Measurements from ENCODE around the gene ATXN1L. TPM values are rescaled to one million over a fixed set of nuclear protein-coding genes. Genes with fewer than 3 reads are reported as not detected.
"Not testable (repeated sequence)": the region's sequence is repeated elsewhere in the genome, so short reads cannot be mapped to it uniquely, and the experiment has no call there.

Gene ATXN1L
- polyA plus RNA-seq, 4 donors = 32.8 to 38.2 (median 35.9) TPM

GRCh38 chr16:71852158-71852557 is 6.4 kb downstream of the ATXN1L start:
- no peak for DNase-seq (ENCODE audit: low read depth in 4 of 4, low spot score in 2 of 4)

- DNase-seq (ENCODE audit: low read depth in 4 of 4, low spot score in 2 of 4) = no peak
These were observed 6.8 kb downstream of the ATXN1L start for GRCh38 chr16:71852561-71852960.

- DNase-seq (ENCODE audit: low read depth in 4 of 4, low spot score in 2 of 4) = no peak
These were observed 7.6 kb downstream of the ATXN1L start for GRCh38 chr16:71853413-71853812.

GRCh38 chr16:71854369-71854948 is 8.7 kb downstream of the ATXN1L start:
- no peak for DNase-seq (ENCODE audit: low read depth in 4 of 4, low spot score in 2 of 4)

GRCh38 chr16:71855937-71856662 is 10.3 kb downstream of the ATXN1L start:
- DNase-seq (ENCODE audit: low read depth in 4 of 4, low spot score in 2 of 4) = no peak

GRCh38 chr16:71859762-71860521 is 14.2 kb downstream of the ATXN1L start:
- no peak for DNase-seq (ENCODE audit: low read depth in 4 of 4, low spot score in 2 of 4)

- DNase-seq (ENCODE audit: low read depth in 4 of 4, low spot score in 2 of 4) = no peak
These were observed 18.2 kb downstream of the ATXN1L start for GRCh38 chr16:71863995-71864394.

GRCh38 chr16:71865173-71865863 is 19.5 kb downstream of the ATXN1L start:
- no peak for DNase-seq (ENCODE audit: low read depth in 4 of 4, low spot score in 2 of 4)

- DNase-seq (ENCODE audit: low read depth in 4 of 4, low spot score in 2 of 4) = not testable (repeated sequence)
These were observed 21.4 kb downstream of the ATXN1L start for GRCh38 chr16:71867175-71867574.

GRCh38 chr16:71867939-71868338 is 22.2 kb downstream of the ATXN1L start:
- DNase-seq (ENCODE audit: low read depth in 4 of 4, low spot score in 2 of 4) = no peak

GRCh38 chr16:71869089-71869488 is 23.3 kb downstream of the ATXN1L start:
- DNase-seq (ENCODE audit: low read depth in 4 of 4, low spot score in 2 of 4) = no peak

GRCh38 chr16:71870818-71871217 is 25.0 kb downstream of the ATXN1L start:
- DNase-seq (ENCODE audit: low read depth in 4 of 4, low spot score in 2 of 4) = no peak

- DNase-seq (ENCODE audit: low read depth in 4 of 4, low spot score in 2 of 4) = no peak
These were observed 27.4 kb downstream of the ATXN1L start for GRCh38 chr16:71873199-71873598.

- DNase-seq (ENCODE audit: low read depth in 4 of 4, low spot score in 2 of 4) = no peak
These were observed 33.1 kb downstream of the ATXN1L start for GRCh38 chr16:71878911-71879310.

GRCh38 chr16:71880176-71880575 is 34.4 kb downstream of the ATXN1L start:
- DNase-seq (ENCODE audit: low read depth in 4 of 4, low spot score in 2 of 4) = no peak

- peak; percentile 60 to 82 (median 68) for DNase-seq (ENCODE audit: low read depth in 4 of 4, low spot score in 2 of 4)
These were observed 36.9 kb downstream of the ATXN1L start for GRCh38 chr16:71882505-71883167.

- peak; percentile 24 to 43 (median 36) for DNase-seq (ENCODE audit: low read depth in 4 of 4, low spot score in 2 of 4)
These were observed 37.5 kb downstream of the ATXN1L start for GRCh38 chr16:71883168-71883848.

- peak; percentile 59 to 83 (median 76) for DNase-seq (ENCODE audit: low read depth in 4 of 4, low spot score in 2 of 4)
These were observed 38.3 kb downstream of the ATXN1L start, which contains the start of gene ZNF821 for GRCh38 chr16:71883849-71884638. ZNF821 (minus strand) TSS chr16:71884182; CDS start chr16:71879946, 4,236 bp downstream.

- DNase-seq (ENCODE audit: low read depth in 4 of 4, low spot score in 2 of 4) = no peak
These were observed 39.5 kb downstream of the ATXN1L start for GRCh38 chr16:71885261-71885650.
